GM03348 (cell line): ENCODE measurements around the gene CYB561D2.
"Not testable (repeated sequence)": the region's sequence is repeated elsewhere in the genome, so short reads cannot be mapped to it uniquely, and the experiment has no call there.

Experiments
- DNase-seq: peaks from one replicate; pipeline ENCODE4 v3.0.0; 2012; ENCODE audit warnings: low spot score

The CYB561D2 gene, protein sequence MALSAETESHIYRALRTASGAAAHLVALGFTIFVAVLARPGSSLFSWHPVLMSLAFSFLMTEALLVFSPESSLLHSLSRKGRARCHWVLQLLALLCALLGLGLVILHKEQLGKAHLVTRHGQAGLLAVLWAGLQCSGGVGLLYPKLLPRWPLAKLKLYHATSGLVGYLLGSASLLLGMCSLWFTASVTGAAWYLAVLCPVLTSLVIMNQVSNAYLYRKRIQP

DNA sequence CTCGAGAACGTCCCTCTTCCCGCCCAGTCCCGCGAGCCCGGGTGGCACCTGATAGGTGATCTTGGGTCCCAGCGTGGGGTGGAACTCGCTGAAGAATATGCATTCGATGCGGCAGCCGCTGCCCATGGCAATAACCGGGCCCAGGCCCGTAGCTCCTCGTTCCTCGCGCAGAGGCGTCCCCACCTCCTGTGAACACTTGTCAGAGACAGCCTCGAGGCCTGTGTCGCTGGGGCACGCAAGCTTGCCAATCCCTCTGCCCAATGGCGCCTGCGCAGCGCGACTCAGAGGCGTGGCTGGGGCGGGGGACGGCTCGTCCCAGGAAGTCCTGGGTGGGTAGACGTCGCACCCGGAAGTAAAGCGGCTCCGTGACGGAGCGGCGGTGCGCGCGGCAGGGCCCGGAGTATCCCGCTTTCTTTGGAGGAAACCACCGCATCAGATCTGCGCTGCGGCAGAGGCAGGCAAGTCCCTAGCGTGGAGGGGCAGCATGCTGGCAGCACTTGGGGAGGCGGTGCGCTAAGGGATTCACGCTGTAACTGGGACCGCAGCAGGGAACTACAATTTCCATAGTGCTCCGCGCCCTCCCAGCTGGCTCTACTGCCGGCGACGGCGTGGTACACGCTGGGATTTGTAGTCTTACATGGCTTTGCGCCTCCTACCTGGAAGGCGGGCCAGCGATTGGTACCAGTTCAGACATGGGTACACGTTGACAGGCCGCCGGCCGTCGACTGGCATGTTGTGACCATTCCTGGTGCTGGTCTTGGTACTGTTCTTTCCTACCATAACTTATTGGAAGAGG is at the start of gene CYB561D2, which contains the start of gene NPRL2:
TSS of gene CYB561D2 (plus strand) at position 336 of the 796 bp plus-strand sequence. CDS start 572 bp downstream, outside the sequence.
TSS of gene NPRL2 (minus strand) at position 249 of the 796 bp plus-strand sequence. CDS start at position 126, 123 bp downstream.
- peak; percentile 97 for DNase-seq

- DNase-seq: no peak
These were observed 48.3 kb upstream of the CYB561D2 start for GRCh38 chr3:50302095-50303012.

DNA sequence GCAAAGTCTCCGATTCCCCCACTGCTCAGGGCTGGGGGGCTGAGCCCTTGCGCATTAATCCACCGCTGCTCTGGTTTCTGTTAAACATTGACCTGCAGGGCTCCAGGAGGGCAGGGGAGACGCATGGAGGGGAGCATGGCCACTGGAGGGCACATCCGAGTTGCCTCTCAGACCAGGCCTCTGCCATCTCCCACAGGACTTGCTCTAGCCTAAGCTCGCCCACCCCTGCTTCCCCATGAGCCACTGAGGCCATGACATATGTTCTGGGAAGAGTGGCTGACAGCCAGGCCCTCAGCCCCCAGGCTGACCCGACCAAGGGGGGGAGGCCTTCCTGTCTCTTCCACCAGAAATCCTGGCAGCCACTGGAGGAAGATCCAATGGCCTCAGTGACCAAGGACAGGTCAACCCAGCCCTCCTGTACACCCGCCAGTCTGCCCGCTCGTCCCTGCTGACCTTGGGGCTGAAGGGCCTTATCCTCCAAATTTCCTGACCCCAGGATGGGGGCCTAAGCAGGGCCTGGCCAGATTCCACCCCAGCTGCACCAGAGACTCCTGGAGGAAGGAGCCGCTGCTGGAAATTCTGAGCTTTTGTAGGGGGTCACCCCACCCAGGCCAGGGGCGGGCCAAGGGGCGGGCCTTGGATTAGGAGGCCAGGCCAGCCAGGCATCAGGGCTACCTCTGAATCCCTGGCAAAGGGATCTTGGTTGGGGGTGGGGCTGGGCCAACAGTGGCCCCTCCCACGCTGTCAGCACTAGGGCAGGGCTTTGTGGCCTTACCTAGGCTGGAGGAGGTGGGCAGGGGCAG is 47.4 kb upstream of the CYB561D2 start, which contains the start of gene HYAL1:
TSS of gene HYAL1 (minus strand) at position 562 of the 803 bp plus-strand sequence. CDS start 618 bp downstream, outside the sequence.
- DNase-seq: no peak

GRCh38 chr3:50304601-50305000 is 46.1 kb upstream of the CYB561D2 start:
- DNase-seq: no peak

GRCh38 chr3:50312041-50312440 is 38.6 kb upstream of the CYB561D2 start:
- DNase-seq: not testable (repeated sequence)

DNA sequence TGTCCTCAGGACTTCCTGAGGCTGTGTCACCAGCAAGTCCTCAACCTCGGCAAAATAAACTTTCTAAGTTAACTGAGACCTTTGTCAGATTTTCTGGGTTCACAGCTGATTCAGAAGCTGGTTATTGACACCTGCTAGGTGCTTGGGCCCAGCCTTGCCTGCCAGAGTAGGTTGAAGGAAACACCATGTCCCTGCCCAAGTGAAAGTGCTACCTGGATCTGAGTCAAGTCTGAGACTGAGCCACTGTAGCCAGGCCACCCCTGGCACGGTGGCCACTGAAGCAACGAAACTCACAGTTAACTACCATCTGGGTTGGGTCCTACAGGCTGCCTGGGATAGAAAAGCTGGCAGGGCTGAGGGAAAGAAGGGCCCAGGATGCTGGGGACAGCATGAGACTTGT is 36.3 kb upstream of the CYB561D2 start:
- no peak for DNase-seq

- no peak for DNase-seq
These were observed 35.8 kb upstream of the CYB561D2 start for GRCh38 chr3:50314816-50315215.

DNA sequence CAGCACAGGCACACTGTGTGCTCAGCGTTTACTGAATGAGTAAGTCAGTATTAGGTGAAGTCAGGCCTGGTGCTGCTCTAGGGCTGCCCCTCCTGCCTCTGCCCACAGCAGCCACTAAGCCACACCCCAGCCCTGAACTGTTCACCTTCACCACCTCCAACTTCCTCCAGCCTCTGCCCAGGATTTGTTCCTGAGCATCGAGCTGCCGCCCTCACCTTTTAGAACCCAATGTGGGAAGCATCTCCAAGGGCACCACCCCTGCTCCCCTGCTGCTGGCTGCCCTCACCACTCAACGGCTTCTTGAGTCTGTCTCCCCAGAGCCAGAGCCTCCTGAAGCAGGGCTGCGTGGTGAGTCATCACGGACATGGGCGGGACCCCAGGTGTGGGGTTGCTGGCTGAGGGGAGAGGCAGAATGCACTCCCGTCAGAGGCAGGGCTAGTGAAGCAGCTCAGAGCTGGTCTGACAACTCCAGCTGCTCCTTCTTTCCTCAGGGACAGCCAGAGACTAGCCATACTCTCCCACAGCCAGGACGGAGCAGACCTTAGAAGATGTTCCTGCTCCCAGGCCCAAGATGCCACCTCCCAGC is 33.9 kb upstream of the CYB561D2 start:
- DNase-seq: no peak

DNA sequence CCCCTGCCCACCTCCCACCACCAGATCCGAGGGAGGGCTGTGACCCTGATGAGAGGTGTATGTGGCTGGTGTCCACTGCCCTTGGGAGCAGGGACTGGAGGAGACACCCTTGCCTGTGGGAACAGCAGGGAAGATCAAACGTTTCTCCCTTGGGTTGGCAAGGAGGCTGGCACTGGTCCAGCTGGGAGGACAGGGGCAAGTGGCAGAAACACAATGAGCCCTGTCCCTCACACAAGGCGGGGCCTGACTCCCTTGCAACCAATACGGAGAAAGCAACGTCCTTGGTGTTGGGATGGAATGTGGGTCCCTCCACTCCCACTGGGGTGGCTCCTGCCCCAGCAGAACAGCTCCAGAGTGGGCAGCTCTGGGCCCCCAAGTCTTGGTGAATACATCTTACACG is 33.4 kb upstream of the CYB561D2 start:
- no peak for DNase-seq

DNA sequence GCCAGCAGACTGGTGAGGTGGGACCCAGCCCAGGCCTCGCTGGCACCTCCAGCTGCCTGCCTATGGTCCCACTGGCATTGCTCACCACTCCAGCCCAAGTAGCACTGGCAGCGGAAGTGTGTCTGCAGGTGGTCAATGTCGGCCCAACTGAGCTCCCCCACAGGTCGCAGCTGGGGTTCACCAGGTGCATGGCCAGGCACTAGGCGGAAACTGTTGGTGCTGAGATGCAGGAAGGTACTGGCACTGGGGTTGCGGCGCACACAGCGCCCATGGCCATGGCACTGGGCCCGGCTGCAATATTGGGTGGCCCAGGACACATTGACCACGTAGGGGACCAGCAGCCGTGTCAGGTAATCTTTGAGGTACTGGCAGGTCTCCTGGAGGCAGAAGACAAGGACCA is 32.5 kb upstream of the CYB561D2 start:
- DNase-seq: no peak

DNA sequence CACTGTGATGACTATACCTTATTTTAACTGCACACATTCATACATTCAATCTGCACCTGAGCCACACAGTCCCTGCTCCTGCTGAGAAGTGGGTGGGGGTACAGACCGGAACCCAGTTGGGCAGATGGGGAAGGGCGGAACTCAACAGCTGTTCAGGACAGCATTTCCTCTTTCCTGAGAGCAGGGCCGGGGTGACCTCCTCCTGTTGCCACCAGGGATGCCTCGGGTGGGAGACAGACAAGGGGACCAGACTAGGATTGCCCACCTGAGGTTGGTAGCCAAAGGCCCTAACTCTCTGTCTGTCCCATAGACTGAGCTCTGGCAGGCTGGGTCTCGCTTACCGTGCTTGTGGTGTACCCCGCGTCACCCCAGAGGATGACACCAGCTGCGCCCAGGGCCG is 32.0 kb upstream of the CYB561D2 start:
- DNase-seq: no peak

- no peak for DNase-seq
These were observed 31.3 kb upstream of the CYB561D2 start for GRCh38 chr3:50319181-50319893.

GRCh38 chr3:50319894-50320625 is 30.6 kb upstream of the CYB561D2 start:
- DNase-seq: no peak

GRCh38 chr3:50320853-50321335 is 29.8 kb upstream of the CYB561D2 start:
- DNase-seq: peak; percentile 92

GRCh38 chr3:50321336-50322114 is 29.1 kb upstream of the CYB561D2 start:
- DNase-seq: peak; percentile 94

DNA sequence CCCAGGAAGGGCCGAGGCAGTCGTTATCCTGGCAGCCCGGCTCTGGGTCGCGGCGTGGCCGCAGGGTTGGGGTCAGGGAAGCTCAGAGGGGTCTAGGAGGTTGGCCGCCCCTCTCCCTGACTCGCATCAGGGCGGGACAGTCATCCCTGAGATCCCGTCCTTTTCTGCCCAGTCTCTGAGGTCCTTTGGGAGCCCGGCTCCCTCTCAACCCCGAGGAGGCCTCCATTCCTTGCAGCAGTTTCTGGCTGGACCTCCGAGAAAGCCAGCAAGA is 28.6 kb upstream of the CYB561D2 start:
- no peak for DNase-seq

GRCh38 chr3:50322386-50323091 is 28.1 kb upstream of the CYB561D2 start, which contains the start of gene HYAL2:
Gene HYAL2 (minus strand): TSS chr3:50322745. CDS start chr3:50320489, 2,256 bp downstream.
- no peak for DNase-seq

DNA sequence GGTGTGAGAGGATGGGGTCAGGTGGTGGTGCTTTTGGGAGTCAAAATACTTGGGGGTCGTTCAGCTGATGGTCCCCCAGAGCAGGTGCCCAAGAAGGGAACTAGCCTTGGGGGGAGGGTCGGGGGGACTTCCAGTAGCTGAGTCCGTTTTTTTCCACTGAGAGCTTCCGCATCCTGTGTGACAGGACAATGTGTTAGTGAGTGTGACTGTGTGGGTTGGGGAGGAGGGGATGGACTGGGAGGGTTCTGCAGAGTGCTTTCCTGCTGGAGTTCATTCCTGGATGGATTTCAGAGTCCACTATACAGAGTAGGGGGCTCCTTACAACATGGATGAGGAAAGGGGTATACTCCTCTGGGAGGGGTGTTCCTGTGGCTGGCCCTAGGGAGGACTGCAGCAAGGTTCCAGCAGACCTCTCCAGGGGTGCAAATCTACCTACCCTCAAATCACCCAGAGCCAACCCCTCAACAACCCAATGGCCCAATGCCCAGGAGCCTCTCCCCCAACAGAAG is 27.5 kb upstream of the CYB561D2 start:
- DNase-seq: no peak
